PFSK-1 (cell line): ENCODE data around the gene IL4.

Experiments
- FOXP2 ChIP-seq: optimal IDR thresholded peaks from 2 replicates; pipeline ENCODE3; 2011; ENCODE audit warnings: borderline replicate concordance, control low read depth, inconsistent platforms; ENCODE audit not compliant: insufficient read depth; ENCODE audit errors: extremely low read length, extremely low read depth
- POLR2AphosphoS5 ChIP-seq: IDR thresholded peaks from 2 replicates; pipeline ENCODE4 v1.6.1; 2012; ENCODE audit warnings: low read depth, mild to moderate bottlenecking, control low read depth, low read length, moderate library complexity
- SIN3A ChIP-seq: IDR thresholded peaks from 2 replicates; pipeline ENCODE4 v1.6.1; 2012; ENCODE audit warnings: mild to moderate bottlenecking, low read length, moderate library complexity, borderline replicate concordance; ENCODE audit not compliant: insufficient read depth
- TAF1 ChIP-seq: IDR thresholded peaks from 2 replicates; pipeline ENCODE4 v1.6.1; 2012; ENCODE audit warnings: low read length, control low read depth, borderline replicate concordance; ENCODE audit not compliant: insufficient read depth
- TF ChIP-seq, protein P1 (sequence below), 2 experiments: IDR thresholded peaks; 2 replicates each; pipeline versions ENCODE4 v1.6.1 to v1.8.0; 2011 to 2012; ENCODE audit warnings: low read depth in 2 of 2, low read length in 2 of 2, control low read depth in 1 of 2, inconsistent platforms in 1 of 2, mild to moderate bottlenecking in 1 of 2, moderate library complexity in 1 of 2; ENCODE audit not compliant: insufficient read depth in 1 of 2

IL4 gene

DNA sequence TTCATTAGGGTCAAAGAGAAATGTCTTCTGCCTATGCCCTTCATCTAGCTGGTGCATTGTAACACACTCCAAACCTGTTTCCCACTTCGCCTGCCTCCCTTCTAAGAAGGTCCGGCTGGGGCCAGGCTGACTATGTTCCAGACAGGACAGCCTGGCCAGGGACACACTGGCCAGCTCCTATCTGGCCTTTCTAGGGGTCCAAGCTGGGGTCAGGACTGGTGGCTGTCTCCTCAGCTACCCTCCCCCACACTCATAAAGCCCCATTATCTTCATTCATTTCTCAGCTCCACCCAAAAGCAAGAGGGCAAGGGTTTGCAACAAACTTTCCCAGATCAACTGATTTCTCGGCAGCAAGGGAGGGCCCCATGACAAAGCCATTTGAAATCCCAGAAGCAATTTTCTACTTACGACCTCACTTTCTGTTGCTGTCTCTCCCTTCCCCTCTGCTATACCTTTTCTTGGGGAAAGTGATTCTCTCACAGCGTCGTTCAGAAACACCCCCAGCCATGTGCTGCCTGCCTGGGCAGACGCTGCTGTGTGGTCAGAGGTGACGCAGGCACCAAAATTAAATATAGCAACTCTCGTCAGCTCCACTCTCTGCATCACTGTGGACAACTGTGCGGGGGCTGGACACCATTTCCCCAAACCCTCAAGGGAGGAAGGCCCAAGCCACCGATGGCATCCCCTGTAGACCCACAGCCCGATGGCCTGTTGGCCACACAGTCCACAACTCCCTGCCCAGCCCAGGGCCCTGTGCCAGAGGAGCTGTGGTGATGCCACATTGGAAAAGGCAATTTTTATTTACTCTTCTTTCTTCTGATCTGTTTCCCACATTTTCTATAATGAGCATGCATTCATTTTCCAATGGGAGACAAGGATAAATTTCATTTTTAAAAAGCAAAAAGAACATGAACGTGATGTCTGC, 9.8 kb upstream of the IL4 start:
- no peak for TF ChIP-seq POLR2AphosphoS5
- TF ChIP-seq FOXP2 = no peak
- TF ChIP-seq, protein P1, sequence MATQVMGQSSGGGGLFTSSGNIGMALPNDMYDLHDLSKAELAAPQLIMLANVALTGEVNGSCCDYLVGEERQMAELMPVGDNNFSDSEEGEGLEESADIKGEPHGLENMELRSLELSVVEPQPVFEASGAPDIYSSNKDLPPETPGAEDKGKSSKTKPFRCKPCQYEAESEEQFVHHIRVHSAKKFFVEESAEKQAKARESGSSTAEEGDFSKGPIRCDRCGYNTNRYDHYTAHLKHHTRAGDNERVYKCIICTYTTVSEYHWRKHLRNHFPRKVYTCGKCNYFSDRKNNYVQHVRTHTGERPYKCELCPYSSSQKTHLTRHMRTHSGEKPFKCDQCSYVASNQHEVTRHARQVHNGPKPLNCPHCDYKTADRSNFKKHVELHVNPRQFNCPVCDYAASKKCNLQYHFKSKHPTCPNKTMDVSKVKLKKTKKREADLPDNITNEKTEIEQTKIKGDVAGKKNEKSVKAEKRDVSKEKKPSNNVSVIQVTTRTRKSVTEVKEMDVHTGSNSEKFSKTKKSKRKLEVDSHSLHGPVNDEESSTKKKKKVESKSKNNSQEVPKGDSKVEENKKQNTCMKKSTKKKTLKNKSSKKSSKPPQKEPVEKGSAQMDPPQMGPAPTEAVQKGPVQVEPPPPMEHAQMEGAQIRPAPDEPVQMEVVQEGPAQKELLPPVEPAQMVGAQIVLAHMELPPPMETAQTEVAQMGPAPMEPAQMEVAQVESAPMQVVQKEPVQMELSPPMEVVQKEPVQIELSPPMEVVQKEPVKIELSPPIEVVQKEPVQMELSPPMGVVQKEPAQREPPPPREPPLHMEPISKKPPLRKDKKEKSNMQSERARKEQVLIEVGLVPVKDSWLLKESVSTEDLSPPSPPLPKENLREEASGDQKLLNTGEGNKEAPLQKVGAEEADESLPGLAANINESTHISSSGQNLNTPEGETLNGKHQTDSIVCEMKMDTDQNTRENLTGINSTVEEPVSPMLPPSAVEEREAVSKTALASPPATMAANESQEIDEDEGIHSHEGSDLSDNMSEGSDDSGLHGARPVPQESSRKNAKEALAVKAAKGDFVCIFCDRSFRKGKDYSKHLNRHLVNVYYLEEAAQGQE (IDR thresholded peaks at IDR 0.05; ENCODE audit: insufficient read depth in 1 of 2, low read depth in 2 of 2, low read length in 2 of 2) = no peak
- no peak for TF ChIP-seq TAF1
- no peak for TF ChIP-seq SIN3A

DNA sequence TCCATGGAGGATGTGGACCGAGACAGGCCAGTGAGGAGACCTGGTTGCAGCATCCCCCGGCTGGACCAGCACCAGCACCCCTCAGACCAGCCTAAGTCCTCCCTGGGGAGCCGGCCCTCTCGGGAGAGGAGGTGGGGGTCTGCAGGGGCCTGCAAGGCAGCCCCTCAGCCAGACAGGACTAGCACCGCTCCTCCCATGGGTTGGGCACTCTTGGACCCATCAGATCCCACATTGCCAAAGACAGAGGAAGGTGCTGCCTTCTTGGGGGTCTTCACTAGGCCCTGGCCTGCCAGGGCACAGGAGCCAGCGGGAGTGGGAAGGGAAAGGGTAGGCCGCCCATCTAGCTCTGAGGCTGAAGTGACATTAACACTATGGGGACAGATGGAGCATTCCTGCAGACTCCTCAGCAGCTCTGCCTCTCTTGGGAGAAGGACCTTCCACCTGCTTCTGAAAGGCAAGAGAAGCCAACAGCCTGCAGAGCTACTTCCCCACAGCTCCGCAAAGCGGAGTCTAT, 9.0 kb upstream of the IL4 start:
- TF ChIP-seq FOXP2 (no peak), POLR2AphosphoS5 (no peak), TAF1 (no peak)

DNA sequence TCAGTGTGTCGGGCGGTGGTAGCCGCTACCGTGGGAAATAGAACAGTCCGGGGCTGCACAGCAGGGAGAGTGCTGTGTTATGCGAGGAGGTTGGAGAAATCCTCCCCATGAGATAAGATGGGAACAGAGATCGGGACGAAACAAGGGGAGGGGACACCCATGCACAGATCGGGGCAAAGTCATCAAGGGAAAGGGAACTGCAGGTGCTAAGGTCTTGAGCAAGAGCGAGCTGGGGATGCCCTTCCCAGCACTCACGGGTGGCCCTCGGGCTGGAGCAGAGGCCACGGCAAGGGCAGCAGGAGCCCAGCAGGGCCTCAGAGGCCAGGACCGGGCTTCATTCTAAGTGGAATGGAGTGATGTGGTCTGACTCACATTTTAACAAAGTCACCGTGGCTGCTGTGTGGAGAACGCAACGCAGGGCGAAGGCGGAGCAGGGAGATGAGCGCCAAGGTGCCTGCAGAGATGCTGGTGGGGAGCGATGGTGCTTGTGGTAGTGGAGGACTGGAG, 8.2 kb upstream of the IL4 start:
- TF ChIP-seq, protein P1 (IDR thresholded peaks at IDR 0.05; ENCODE audit: insufficient read depth in 1 of 2, low read depth in 2 of 2, low read length in 2 of 2) = no peak
- TF ChIP-seq SIN3A (no peak), FOXP2 (no peak), TAF1 (no peak), POLR2AphosphoS5 (no peak)

DNA sequence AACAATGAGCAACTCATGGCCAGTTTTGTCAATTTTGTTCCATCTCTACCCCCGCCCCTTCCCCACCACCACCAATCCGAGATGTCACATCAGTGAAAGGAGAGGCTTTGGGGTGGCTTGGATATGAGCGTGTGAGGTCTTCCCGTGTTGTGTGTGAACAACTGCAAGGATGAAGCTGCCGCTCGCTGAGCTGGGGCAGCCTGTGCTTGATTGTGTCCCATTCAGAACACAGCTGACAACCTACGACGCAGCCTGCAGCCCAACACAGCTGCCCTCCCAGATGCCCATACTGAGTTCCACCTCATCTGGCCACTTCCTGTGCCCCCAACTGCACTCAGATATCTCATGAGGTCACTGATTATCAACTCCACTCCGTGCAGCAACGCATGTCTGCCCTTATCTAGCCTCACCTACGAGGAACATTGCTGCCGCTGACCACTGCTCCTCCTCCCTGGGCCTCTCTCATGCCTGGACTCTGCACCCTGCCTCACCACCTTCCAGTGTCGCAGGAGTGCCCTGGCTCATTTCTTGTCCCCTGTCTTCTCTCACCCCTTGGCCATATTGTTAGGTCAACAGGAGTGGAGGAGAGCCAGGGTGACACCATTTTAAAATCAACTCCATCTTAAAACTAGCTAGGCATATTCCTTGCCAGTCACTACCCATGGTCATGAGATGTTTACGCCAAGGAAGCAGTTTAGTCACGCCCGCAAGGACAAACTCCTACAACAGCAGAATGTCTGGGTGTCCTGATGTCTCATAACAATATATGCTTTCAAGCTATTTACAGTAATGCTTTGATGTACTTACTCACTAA, 7.3 kb upstream of the IL4 start:
- TF ChIP-seq TAF1 (no peak), FOXP2 (no peak), POLR2AphosphoS5 (no peak), SIN3A (no peak)
- TF ChIP-seq, protein P1 (IDR thresholded peaks at IDR 0.05; ENCODE audit: insufficient read depth in 1 of 2, low read depth in 2 of 2, low read length in 2 of 2) = no peak

DNA sequence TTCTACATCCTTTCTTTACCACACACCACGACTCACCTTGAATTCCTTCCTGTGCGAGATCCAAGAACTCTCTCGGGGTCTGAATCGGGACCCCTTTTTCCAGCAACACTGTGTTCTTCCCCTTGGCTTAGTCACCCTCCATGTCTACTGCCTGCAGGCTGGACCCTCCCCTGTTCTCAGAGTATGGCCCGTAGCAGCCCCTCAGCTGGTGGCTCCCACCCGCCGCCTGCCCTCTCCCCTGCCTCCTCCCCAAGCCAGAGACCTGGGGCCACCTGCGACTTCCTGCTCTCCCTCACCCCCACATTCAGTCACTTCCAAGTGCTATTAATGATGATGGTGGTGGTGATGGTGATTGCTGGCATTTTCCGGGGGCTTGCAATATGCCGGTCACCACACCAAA, 6.5 kb upstream of the IL4 start:
- no peak for TF ChIP-seq FOXP2
- TF ChIP-seq SIN3A = no peak
- no peak for TF ChIP-seq TAF1
- TF ChIP-seq, protein P1 (IDR thresholded peaks at IDR 0.05; ENCODE audit: insufficient read depth in 1 of 2, low read depth in 2 of 2, low read length in 2 of 2) = no peak
- no peak for TF ChIP-seq POLR2AphosphoS5
